Measurements from ENCODE around the gene ELFN1.

ELFN1 gene

DNA sequence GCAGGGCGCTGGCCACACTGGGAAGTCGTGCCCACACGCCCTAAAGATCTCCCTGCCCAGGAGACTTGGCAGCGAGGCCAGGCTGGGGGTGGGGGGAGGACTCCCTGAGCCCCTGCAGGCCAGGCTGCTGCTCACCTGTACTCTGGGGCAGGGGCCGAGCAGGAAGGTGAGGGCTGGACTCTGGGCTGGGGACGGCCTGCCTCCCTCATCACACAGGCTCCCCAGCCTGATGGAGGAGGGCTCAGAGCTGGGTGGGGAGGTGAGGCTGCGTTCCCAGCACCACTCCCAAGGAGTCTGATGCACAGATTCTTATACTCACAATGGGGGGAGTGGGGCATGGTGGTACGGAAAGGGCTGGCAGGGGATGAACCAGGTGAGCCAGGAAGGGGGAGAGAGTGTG is 71.2 kb downstream of the ELFN1 start:
- Histone ChIP-seq H3K9ac (ENCODE audit: low read depth in 1 of 2, low read length in 2 of 2) (no peak overlapping the region), H3K27ac (ENCODE audit: low read depth, low read length) (no peak overlapping the region), H3K36me3 (ENCODE audit: control insufficient read depth in 1 of 2, insufficient read depth in 2 of 2, low read length in 2 of 2) (no peaks in the 10 kb centered on the region), H3K27me3 (ENCODE audit: control insufficient read depth in 1 of 2, insufficient read depth in 2 of 2, low read length in 2 of 2) (peaks cover 0 to 4% of the 10 kb centered on the region in 2 donors), H3K4me1 (ENCODE audit: control insufficient read depth in 1 of 2, insufficient read depth in 2 of 2, low read length in 2 of 2) (peaks cover 10 to 18% of the 10 kb centered on the region in 2 donors), H3K4me3 (ENCODE audit: low read depth in 1 of 2, low read length in 2 of 2) (no peak overlapping the region), H3K9me3 (ENCODE audit: control insufficient read depth in 1 of 2, low read length in 2 of 2) (no peaks in the 10 kb centered on the region)

DNA sequence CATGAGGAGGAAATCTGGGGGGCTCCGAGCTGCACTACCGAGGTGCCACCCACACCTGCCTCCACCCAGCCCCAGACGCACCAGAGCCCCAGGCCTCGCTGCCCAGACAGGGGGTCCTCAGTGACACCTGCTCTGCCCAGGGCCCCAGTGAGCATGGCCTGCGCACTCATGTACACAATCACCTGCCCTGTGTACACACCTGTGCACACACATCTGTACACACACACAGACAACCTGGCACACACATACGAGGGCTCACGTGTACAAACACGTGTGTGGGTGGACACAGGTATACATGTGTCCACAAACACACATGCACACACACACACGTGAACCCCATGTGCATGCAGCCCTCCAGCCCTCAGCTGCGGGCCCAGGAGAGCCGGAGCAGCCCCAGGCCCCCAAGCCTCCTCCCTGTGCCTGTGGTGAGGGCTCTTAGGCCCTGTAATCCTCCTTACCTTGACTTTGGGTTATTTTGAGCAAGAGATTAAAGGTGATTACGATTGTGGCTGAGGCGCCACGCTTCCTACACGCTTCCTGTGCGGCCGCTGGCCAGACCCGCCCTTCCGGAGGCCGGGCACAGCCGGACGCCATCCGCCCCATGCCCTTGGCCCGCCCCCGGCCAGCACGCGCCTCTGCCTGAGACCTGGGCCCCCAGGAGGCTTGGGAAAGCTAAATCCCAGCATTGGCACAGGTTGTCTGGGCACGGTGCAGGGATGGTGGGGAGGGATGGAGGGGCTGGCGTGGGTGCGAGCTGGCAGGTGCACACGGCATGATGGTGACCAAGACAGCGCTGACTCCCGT is 71.9 kb downstream of the ELFN1 start:
- Histone ChIP-seq H3K27ac (ENCODE audit: low read depth, low read length) (no peak overlapping the region), H3K9me3 (ENCODE audit: control insufficient read depth in 1 of 2, low read length in 2 of 2) (no peaks in the 10 kb centered on the region), H3K4me3 (ENCODE audit: low read depth in 1 of 2, low read length in 2 of 2) (peak overlapping the region; percentile 35 to 36)

DNA sequence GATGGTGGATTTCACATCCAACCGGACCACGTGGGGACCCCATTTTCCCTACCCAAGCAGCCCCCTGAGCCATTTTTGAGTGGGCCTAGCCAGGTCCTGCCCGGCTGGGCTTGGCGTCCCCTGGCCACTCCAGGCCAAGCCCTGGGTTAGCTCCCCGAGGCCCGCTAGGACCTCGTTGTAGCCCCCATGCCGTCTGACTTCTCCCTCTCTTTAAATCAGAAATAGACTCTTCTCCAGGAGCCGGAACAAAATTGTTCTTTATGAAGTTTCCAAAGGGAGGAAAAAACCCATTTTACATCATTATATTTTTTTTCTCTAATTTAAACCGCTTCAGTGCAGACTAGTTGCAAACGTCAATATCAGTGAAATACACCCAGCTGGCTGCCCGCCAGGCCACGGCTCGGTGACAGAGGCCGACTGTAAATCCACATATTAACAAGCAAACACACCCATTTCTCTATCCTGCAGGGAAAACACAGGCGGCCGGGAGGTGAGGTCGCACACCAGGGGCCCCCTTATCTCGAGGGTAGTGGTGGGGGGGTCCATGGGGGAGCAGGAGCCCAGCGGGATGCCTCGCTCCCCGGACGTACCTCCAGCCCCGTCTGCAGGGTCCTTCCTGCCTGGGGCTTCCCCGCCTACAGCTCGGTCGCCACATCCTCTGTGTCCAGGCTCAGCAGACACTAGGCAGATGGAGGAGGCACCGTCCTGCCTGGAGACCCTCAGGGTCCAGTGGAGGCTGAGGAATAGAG is 72.7 kb downstream of the ELFN1 start:
- Histone ChIP-seq H3K4me3 (ENCODE audit: low read depth in 1 of 2, low read length in 2 of 2) (peak overlapping the region; percentile 35 to 36), H3K4me1 (ENCODE audit: control insufficient read depth in 1 of 2, insufficient read depth in 2 of 2, low read length in 2 of 2) (peaks cover 10 to 18% of the 10 kb centered on the region in 2 donors)

More for the DNA sequence above, 71.9 kb downstream of the ELFN1 start:
- Histone ChIP-seq H3K9ac (ENCODE audit: low read depth in 1 of 2, low read length in 2 of 2) (no peak overlapping the region), H3K27me3 (ENCODE audit: control insufficient read depth in 1 of 2, insufficient read depth in 2 of 2, low read length in 2 of 2) (peaks cover 0 to 4% of the 10 kb centered on the region in 2 donors), H3K4me1 (ENCODE audit: control insufficient read depth in 1 of 2, insufficient read depth in 2 of 2, low read length in 2 of 2) (peaks cover 10 to 18% of the 10 kb centered on the region in 2 donors), H3K36me3 (ENCODE audit: control insufficient read depth in 1 of 2, insufficient read depth in 2 of 2, low read length in 2 of 2) (no peaks in the 10 kb centered on the region)

DNA sequence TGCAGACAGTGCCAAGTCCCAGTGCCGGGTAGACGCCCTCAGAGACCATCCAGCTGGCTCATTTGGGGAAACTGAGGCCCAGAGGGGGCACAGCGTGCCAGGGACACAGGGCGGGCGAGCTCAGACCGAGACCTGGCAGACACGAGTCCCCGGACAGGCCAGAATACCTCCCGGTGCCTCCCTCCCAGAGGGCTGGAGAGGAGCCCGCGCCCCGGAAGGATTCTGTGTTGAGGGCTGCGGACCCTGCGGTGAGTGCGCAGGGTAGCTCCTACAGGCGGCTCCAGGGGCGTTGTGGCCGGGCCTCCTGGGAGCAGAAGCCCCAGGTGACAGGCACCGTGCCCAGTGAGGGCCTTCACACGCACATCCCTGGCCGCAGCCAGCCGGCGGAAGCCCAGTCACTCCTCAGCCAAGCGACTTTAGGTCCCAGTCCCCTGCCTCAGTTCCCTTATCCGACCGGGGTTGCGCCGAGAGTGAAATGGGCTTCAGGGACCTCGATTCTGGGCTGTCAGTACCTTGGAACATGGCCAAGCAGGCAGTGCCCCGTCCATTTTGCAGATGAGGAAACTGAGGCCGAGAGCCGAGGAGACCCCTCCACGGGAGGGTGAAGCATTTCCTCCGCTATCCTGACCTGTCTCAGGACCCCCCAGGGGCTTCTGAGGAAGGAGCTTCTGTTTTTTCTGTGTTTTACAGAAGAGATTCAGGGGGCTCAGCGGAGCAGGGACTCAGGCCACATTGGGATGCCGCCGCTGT is 73.6 kb downstream of the ELFN1 start:
- no peaks in the 10 kb centered on the region for H3K36me3 ChIP-seq (ENCODE audit: control insufficient read depth in 1 of 2, insufficient read depth in 2 of 2, low read length in 2 of 2)
- H3K4me3 ChIP-seq (ENCODE audit: low read depth in 1 of 2, low read length in 2 of 2), result no peak overlapping the region
- no peaks in the 10 kb centered on the region for H3K9me3 ChIP-seq (ENCODE audit: control insufficient read depth in 1 of 2, low read length in 2 of 2)
- no peak overlapping the region for H3K27ac ChIP-seq (ENCODE audit: low read depth, low read length)
- peaks cover 10 to 18% of the 10 kb centered on the region in 2 donors for H3K4me1 ChIP-seq (ENCODE audit: control insufficient read depth in 1 of 2, insufficient read depth in 2 of 2, low read length in 2 of 2)
- no peak overlapping the region for H3K9ac ChIP-seq (ENCODE audit: low read depth in 1 of 2, low read length in 2 of 2)
- H3K27me3 ChIP-seq (ENCODE audit: control insufficient read depth in 1 of 2, insufficient read depth in 2 of 2, low read length in 2 of 2), result peaks cover 0 to 10% of the 10 kb centered on the region in 2 donors

More for the DNA sequence above, 72.7 kb downstream of the ELFN1 start:
- no peak overlapping the region for H3K9ac ChIP-seq (ENCODE audit: low read depth in 1 of 2, low read length in 2 of 2)
- no peaks in the 10 kb centered on the region for H3K9me3 ChIP-seq (ENCODE audit: control insufficient read depth in 1 of 2, low read length in 2 of 2)
- peaks cover 0 to 4% of the 10 kb centered on the region in 2 donors for H3K27me3 ChIP-seq (ENCODE audit: control insufficient read depth in 1 of 2, insufficient read depth in 2 of 2, low read length in 2 of 2)
- H3K27ac ChIP-seq (ENCODE audit: low read depth, low read length), result no peak overlapping the region
- no peaks in the 10 kb centered on the region for H3K36me3 ChIP-seq (ENCODE audit: control insufficient read depth in 1 of 2, insufficient read depth in 2 of 2, low read length in 2 of 2)

DNA sequence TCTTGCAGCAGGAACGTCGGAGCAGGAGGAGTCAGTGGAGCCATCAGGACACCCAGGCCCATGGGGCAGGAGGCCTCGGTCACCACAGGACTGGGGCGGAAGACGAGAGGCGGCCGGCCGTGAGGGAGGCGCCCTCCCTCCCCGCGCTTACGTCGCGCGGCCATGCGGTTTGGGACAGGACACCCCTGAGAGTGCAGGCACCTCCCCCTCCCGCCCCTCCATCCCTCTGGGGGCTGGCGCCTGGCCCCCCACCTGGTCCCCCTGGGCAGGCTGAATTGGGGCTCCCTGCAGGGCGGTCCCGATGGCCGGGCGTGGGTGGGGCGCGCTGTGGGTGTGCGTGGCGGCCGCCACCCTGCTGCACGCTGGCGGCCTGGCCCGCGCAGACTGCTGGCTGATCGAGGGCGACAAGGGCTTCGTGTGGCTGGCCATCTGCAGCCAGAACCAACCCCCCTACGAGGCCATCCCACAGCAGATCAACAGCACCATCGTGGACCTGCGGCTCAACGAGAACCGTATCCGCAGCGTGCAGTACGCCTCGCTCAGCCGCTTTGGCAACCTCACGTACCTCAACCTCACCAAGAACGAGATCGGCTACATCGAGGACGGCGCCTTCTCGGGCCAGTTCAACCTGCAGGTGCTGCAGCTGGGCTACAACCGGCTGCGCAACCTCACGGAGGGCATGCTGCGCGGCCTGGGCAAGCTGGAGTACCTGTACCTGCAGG is 74.4 kb downstream of the ELFN1 start:
- Histone ChIP-seq H3K36me3 (ENCODE audit: control insufficient read depth in 1 of 2, insufficient read depth in 2 of 2, low read length in 2 of 2) (no peaks in the 10 kb centered on the region), H3K4me1 (ENCODE audit: control insufficient read depth in 1 of 2, insufficient read depth in 2 of 2, low read length in 2 of 2) (peaks cover 10 to 18% of the 10 kb centered on the region in 2 donors), H3K4me3 (ENCODE audit: low read depth in 1 of 2, low read length in 2 of 2) (no peak overlapping the region)

DNA sequence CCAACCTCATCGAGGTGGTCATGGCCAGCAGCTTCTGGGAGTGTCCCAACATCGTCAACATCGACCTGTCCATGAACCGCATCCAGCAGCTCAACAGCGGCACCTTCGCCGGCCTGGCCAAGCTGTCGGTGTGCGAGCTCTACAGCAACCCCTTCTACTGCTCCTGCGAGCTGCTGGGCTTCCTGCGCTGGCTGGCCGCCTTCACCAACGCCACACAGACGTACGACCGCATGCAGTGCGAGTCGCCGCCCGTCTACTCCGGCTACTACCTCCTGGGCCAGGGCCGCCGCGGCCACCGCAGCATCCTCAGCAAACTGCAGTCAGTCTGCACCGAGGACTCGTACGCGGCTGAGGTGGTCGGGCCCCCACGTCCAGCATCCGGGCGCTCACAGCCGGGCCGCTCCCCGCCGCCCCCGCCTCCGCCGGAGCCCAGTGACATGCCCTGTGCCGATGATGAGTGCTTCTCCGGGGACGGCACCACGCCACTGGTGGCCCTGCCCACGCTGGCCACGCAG is 75.0 kb downstream of the ELFN1 start:
- H3K27ac ChIP-seq (ENCODE audit: low read depth, low read length), result no peak overlapping the region
- H3K27me3 ChIP-seq (ENCODE audit: control insufficient read depth in 1 of 2, insufficient read depth in 2 of 2, low read length in 2 of 2), result peaks cover 0 to 15% of the 10 kb centered on the region in 2 donors
- no peaks in the 10 kb centered on the region for H3K36me3 ChIP-seq (ENCODE audit: control insufficient read depth in 1 of 2, insufficient read depth in 2 of 2, low read length in 2 of 2)
- no peak overlapping the region for H3K4me3 ChIP-seq (ENCODE audit: low read depth in 1 of 2, low read length in 2 of 2)
- H3K9me3 ChIP-seq (ENCODE audit: control insufficient read depth in 1 of 2, low read length in 2 of 2), result no peaks in the 10 kb centered on the region
- H3K4me1 ChIP-seq (ENCODE audit: control insufficient read depth in 1 of 2, insufficient read depth in 2 of 2, low read length in 2 of 2), result peaks cover 10 to 18% of the 10 kb centered on the region in 2 donors
- H3K9ac ChIP-seq (ENCODE audit: low read depth in 1 of 2, low read length in 2 of 2), result no peak overlapping the region

More for the DNA sequence above, 74.4 kb downstream of the ELFN1 start:
- H3K27ac ChIP-seq (ENCODE audit: low read depth, low read length), result no peak overlapping the region
- H3K27me3 ChIP-seq (ENCODE audit: control insufficient read depth in 1 of 2, insufficient read depth in 2 of 2, low read length in 2 of 2), result peaks cover 0 to 13% of the 10 kb centered on the region in 2 donors
- no peak overlapping the region for H3K9ac ChIP-seq (ENCODE audit: low read depth in 1 of 2, low read length in 2 of 2)
- H3K9me3 ChIP-seq (ENCODE audit: control insufficient read depth in 1 of 2, low read length in 2 of 2), result no peaks in the 10 kb centered on the region

DNA sequence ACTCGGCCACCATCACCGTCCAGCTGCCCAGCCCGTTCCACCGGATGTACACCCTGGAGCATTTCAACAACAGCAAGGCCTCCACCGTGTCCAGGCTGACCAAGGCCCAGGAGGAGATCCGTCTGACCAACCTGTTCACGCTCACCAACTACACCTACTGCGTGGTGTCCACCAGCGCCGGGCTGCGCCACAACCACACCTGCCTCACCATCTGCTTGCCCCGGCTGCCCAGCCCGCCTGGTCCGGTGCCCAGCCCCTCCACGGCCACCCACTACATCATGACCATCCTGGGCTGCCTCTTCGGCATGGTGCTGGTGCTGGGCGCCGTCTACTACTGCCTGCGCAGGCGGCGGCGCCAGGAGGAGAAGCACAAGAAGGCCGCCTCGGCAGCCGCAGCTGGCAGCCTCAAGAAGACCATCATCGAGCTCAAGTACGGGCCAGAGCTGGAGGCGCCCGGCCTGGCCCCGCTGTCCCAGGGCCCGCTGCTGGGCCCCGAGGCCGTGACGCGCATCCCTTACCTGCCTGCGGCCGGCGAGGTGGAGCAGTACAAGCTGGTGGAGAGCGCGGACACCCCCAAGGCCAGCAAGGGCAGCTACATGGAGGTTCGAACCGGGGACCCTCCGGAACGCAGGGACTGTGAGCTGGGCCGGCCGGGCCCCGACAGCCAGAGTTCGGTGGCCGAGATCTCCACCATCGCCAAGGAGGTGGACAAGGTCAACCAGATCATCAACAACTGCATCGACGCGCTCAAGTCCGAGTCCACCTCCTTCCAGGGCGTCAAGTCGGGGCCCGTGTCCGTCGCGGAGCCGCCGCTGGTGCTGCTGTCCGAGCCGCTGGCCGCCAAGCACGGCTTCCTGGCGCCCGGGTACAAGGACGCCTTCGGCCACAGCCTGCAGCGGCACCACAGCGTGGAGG is 75.8 kb downstream of the ELFN1 start:
- Histone ChIP-seq H3K27ac (ENCODE audit: low read depth, low read length) (no peak overlapping the region), H3K27me3 (ENCODE audit: control insufficient read depth in 1 of 2, insufficient read depth in 2 of 2, low read length in 2 of 2) (peaks cover 0 to 17% of the 10 kb centered on the region in 2 donors)

DNA sequence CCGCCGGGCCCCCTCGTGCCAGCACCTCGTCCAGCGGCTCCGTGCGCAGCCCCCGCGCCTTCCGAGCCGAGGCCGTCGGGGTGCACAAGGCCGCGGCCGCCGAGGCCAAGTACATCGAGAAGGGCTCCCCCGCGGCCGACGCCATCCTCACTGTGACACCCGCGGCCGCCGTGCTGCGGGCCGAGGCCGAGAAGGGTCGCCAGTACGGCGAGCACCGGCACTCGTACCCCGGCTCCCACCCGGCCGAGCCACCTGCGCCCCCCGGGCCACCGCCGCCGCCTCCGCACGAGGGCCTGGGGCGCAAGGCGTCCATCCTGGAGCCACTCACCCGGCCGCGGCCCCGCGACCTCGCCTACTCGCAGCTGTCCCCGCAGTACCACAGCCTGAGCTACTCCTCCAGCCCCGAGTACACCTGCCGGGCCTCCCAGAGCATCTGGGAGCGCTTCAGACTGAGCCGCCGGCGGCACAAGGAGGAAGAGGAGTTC is 76.5 kb downstream of the ELFN1 start:
- H3K4me1 ChIP-seq (ENCODE audit: control insufficient read depth in 1 of 2, insufficient read depth in 2 of 2, low read length in 2 of 2), result peaks cover 10 to 16% of the 10 kb centered on the region in 2 donors
- H3K4me3 ChIP-seq (ENCODE audit: low read depth in 1 of 2, low read length in 2 of 2), result no peak overlapping the region
- H3K36me3 ChIP-seq (ENCODE audit: control insufficient read depth in 1 of 2, insufficient read depth in 2 of 2, low read length in 2 of 2), result no peaks in the 10 kb centered on the region
- no peak overlapping the region for H3K9ac ChIP-seq (ENCODE audit: low read depth in 1 of 2, low read length in 2 of 2)
- no peak overlapping the region for H3K27ac ChIP-seq (ENCODE audit: low read depth, low read length)
- no peaks in the 10 kb centered on the region for H3K9me3 ChIP-seq (ENCODE audit: control insufficient read depth in 1 of 2, low read length in 2 of 2)
- H3K27me3 ChIP-seq (ENCODE audit: control insufficient read depth in 1 of 2, insufficient read depth in 2 of 2, low read length in 2 of 2), result peaks cover 0 to 17% of the 10 kb centered on the region in 2 donors

More for the DNA sequence above, 75.8 kb downstream of the ELFN1 start:
- peaks cover 10 to 18% of the 10 kb centered on the region in 2 donors for H3K4me1 ChIP-seq (ENCODE audit: control insufficient read depth in 1 of 2, insufficient read depth in 2 of 2, low read length in 2 of 2)
- H3K9ac ChIP-seq (ENCODE audit: low read depth in 1 of 2, low read length in 2 of 2), result no peak overlapping the region
- H3K4me3 ChIP-seq (ENCODE audit: low read depth in 1 of 2, low read length in 2 of 2), result no peak overlapping the region
- H3K9me3 ChIP-seq (ENCODE audit: control insufficient read depth in 1 of 2, low read length in 2 of 2), result no peaks in the 10 kb centered on the region
- H3K36me3 ChIP-seq (ENCODE audit: control insufficient read depth in 1 of 2, insufficient read depth in 2 of 2, low read length in 2 of 2), result no peaks in the 10 kb centered on the region
